Prostate gland (tissue), 2 donors: ENCODE measurements around the gene SLC12A3.

Experiments
- POLR2A ChIP-seq: fragments of 450-650 bp; IDR thresholded peaks from one replicate; pipeline ENCODE4 v1.6.1; 2016; ENCODE audit warnings: antibody characterized with exemption, mild to moderate bottlenecking
- POLR2AphosphoS5 ChIP-seq: sonication (generic); formaldehyde crosslinking; IDR thresholded peaks from one replicate; pipeline ENCODE4 v1.6.1; 2017; ENCODE audit warnings: antibody characterized with exemption
- TF ChIP-seq, protein P1 (sequence below), 4 experiments: fragments of 200-600 bp in 2 of 4; fragments of 450-650 bp in 2 of 4; sonication (generic) in 2 of 4; IDR thresholded peaks; 1 replicate in 3 of 4; 2 replicates in 1 of 4; pipeline ENCODE4 v1.5.1; 2016 to 2019; ENCODE audit warnings: antibody characterized with exemption in 4 of 4, mild to moderate bottlenecking in 2 of 4, moderate library complexity in 2 of 4

DNA sequence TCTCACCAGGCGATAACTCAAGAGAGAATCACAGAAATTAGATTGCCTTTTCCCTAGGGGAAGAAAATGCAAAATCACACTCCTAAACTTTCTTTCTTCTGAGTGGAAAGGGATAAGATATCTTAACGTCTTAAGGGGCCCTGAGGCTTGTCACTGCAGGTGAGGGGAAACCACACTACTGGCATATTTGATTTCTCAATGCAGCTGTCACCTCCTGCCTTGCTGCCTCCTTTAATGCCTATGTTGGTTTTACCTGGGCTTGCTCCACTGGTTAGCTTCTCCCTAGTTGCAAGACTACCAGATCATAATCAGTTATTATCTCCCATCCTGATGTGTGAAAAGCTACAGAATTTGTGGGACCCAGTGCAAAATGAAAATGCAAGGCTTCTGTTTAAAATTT, 62.5 kb downstream of the SLC12A3 start:
- TF ChIP-seq, protein P1, sequence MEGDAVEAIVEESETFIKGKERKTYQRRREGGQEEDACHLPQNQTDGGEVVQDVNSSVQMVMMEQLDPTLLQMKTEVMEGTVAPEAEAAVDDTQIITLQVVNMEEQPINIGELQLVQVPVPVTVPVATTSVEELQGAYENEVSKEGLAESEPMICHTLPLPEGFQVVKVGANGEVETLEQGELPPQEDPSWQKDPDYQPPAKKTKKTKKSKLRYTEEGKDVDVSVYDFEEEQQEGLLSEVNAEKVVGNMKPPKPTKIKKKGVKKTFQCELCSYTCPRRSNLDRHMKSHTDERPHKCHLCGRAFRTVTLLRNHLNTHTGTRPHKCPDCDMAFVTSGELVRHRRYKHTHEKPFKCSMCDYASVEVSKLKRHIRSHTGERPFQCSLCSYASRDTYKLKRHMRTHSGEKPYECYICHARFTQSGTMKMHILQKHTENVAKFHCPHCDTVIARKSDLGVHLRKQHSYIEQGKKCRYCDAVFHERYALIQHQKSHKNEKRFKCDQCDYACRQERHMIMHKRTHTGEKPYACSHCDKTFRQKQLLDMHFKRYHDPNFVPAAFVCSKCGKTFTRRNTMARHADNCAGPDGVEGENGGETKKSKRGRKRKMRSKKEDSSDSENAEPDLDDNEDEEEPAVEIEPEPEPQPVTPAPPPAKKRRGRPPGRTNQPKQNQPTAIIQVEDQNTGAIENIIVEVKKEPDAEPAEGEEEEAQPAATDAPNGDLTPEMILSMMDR (IDR thresholded peaks at IDR 0.05), result no peak
- TF ChIP-seq POLR2A (no peak), POLR2AphosphoS5 (no peak)
